ENCODE measurements around the gene CCDC190.
"Not testable (repeated sequence)": the region's sequence is repeated elsewhere in the genome, so short reads cannot be mapped to it uniquely, and the experiment has no call there.

CCDC190 gene

DNA sequence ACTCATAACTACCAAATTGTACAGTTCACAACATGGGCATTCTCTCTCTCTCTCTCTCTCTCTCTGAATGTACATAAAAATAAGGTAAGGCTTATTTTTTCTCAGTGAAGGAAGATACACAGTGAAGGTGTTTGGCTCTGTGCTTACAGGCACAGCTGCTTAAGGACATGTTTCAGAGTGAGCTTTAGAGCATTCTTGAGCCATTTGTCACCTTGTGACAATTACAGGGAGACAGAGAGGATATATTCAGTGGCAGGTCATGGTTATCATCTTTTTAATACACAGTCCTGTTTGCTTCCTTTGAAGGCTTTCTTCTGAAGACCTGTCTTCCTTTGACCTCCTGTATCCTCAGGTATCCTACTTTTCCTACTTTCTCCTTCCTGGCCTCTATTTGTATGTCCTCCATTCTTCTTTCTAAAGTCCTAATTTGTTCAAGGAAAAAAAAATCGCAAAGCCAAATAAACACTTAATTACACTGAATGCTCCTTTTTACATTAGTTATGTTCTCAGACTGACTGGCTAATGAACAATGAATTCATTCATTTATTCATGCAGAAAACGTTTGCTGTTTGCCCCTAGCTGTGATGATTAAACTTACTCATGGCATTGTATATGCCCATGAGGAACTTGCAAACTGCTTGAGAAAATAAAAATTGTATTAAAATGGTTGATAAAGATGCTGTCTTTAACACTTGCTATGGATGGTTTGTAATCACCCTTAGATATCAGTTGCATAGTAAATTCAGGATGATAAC is 37.0 kb downstream of the CCDC190 start:
- no peak for DNase-seq

DNA sequence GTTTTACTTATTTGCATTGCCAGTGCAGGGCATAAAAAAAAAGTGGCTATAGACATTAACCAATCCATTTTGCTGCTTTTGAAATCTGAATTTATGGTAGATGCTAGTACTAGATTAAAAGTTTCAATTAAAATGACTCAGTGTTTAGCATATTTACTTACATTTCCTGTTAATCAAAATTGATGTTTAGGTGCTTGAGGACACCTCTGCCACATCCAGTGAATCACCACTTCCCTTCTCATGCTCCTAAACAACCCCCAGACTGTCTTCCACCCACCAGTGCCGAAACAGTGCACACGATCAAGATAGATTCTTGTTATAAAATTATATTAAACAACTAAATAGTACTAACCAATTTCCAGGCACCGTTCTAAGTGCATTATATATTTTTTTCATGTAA is 37.7 kb downstream of the CCDC190 start:
- DNase-seq, result no peak

GRCh38 chr1:162822391-162823200 is 38.4 kb downstream of the CCDC190 start:
- no peak for DNase-seq

DNA sequence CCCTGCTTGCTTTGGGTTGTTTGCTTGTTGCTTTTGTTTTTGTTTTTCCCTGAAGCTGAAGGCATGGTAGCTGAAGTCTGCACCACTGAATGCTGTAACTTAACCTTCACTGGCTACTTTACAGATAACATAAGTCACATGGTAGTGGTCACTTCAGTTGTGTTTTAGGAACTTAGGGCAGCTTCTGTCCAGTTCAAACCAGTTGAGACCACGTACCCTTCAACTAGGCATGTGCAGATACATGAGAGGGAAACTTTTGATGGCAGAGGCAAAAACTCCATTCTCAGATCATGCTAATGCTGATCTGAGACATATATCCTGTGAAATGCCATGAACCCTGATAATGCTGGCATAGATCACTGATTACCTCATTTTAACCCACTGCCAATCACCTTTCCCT is 42.3 kb downstream of the CCDC190 start:
- DNase-seq, result not testable (repeated sequence)

DNA sequence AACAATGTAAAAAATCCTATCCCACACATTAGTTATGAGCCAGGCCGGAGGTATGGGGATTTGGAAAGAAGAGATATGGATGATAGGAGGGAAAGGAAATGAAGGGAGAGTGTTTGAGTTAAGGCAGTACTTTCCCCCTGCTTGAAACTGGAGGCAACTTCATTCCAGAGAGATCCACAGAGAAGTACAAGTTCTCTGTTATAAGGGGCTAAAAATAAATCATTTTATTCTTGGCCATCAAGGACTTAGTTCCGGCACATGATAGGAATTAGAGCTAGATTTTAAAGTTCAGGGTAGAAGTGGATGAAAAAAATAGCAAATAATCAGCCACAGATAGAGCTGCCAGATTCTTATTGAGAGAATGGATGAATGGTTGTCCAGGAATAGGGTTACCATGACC is 42.8 kb downstream of the CCDC190 start:
- DNase-seq, result not testable (repeated sequence)

DNA sequence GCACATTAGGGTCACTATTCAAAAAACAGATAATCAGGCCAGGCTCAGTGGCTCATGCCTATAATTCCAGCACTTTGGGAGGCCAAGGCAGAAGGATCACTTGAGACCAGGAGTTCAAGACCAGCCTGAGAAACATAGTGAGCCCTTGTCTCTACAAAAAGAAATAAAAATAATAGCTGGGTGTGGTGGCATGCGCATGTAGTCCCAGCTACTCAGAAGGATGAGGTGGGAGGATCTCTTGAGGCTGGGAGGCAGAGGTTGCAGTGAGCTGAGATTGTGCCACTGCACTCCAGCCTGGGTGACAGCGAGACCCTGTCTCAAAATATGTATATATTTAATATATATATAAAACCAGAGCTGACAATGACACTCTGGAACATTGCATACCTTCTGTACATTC is 48.6 kb downstream of the CCDC190 start:
- DNase-seq, result not testable (repeated sequence)

DNA sequence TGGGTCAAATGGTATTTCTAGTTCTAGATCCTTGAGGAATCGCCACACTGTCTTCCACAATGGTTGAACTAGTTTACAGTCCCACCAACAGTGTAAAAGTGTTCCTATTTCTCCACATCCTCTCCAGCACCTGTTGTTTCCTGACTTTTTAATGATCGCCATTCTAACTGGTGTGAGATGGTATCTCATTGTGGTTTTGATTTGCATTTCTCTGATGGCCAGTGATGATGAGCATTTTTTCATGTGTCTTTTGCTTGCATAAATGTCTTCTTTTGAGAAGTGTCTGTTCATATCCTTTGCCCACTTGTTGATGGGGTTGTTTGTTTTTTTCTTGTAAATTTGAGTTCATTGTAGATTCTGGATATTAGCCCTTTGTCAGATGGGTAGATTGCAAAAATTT is 53.5 kb downstream of the CCDC190 start:
- not testable (repeated sequence) for DNase-seq

Measured in NCI-H446 treated with DMSO at 0.1 percent for 48 hours (cell line).